HG03439 (cell line): ENCODE data around the gene ADAMTS14.

Experiments
- ATAC-seq: cut with Tn5 transposase; IDR thresholded peaks from one replicate; pipeline ENCODE4 v1.9.1; 2021; ENCODE audit warnings: mild to moderate bottlenecking, moderate library complexity; ENCODE audit not compliant: unreplicated experiment

ADAMTS14 gene

GRCh38 chr10:70692043-70692603, 19.8 kb downstream of the ADAMTS14 start:
- ATAC-seq = no peak

GRCh38 chr10:70693619-70694335, 21.5 kb downstream of the ADAMTS14 start:
- no peak for ATAC-seq

GRCh38 chr10:70694418-70695141, 22.3 kb downstream of the ADAMTS14 start:
- no peak for ATAC-seq

- no peak for ATAC-seq
These were observed 23.1 kb downstream of the ADAMTS14 start for GRCh38 chr10:70695241-70696030.

GRCh38 chr10:70698211-70698610, 25.9 kb downstream of the ADAMTS14 start:
- ATAC-seq = no peak

- no peak for ATAC-seq
These were observed 26.9 kb downstream of the ADAMTS14 start for GRCh38 chr10:70699063-70699658.

DNA sequence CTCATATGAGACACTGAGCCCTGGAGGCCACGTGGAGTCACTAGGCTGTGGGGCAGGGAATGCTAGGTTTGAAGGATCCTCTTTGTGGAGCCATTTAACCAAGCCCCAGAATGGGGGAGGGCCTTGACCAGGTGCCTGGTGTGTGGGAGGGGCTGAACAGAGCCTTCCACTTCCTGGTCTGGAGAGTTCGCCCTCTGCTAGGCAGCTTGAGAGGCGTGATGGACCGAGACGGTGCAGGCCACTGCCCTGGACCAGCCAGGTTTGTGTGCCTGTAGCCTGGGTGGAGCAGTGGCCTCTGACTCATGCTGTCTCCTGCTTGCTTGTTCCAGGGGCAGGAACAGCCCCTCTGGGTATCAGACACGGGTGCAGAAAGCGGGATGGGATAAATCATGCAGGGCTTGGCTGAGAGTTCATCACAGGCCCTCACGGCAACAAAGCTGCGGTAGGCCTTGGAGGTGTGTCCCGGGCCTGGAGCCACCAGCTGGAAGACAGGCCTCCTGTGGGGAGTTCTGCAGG, 27.4 kb downstream of the ADAMTS14 start:
- no peak for ATAC-seq

DNA sequence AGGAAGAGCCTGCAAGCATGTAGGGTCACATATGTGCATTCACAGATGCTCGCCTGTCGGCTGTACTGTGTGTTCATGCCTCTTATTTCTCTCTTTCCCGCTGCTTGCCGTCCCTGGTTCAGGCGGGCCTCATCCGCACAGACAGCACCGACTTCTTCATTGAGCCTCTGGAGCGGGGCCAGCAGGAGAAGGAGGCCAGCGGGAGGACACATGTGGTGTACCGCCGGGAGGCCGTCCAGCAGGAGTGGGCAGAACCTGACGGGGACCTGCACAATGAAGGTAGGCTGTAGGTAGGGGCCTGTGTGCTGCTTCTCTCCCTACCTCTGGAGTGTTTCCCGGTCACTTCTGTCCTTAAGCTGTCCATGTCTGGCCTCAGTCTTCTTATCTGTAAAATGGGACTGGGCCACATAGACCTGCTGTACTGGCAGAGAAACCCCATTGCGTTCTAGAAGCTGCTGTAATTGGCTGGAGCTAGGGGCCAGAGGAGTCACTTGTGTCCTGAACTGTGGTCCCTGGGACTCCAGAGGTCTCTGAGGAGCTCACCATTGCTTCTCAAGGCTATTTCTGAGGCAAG, 30.0 kb downstream of the ADAMTS14 start:
- no peak for ATAC-seq

GRCh38 chr10:70704211-70704610, 31.9 kb downstream of the ADAMTS14 start:
- ATAC-seq = no peak

GRCh38 chr10:70705121-70705861, 33.0 kb downstream of the ADAMTS14 start:
- ATAC-seq = no peak

- ATAC-seq = no peak
These were observed 38.9 kb downstream of the ADAMTS14 start for GRCh38 chr10:70711177-70711576.

- ATAC-seq = no peak
These were observed 39.6 kb downstream of the ADAMTS14 start for GRCh38 chr10:70711911-70712310.

GRCh38 chr10:70714245-70714644, 41.9 kb downstream of the ADAMTS14 start:
- no peak for ATAC-seq

- no peak for ATAC-seq
These were observed 42.6 kb downstream of the ADAMTS14 start for GRCh38 chr10:70714951-70715350.

DNA sequence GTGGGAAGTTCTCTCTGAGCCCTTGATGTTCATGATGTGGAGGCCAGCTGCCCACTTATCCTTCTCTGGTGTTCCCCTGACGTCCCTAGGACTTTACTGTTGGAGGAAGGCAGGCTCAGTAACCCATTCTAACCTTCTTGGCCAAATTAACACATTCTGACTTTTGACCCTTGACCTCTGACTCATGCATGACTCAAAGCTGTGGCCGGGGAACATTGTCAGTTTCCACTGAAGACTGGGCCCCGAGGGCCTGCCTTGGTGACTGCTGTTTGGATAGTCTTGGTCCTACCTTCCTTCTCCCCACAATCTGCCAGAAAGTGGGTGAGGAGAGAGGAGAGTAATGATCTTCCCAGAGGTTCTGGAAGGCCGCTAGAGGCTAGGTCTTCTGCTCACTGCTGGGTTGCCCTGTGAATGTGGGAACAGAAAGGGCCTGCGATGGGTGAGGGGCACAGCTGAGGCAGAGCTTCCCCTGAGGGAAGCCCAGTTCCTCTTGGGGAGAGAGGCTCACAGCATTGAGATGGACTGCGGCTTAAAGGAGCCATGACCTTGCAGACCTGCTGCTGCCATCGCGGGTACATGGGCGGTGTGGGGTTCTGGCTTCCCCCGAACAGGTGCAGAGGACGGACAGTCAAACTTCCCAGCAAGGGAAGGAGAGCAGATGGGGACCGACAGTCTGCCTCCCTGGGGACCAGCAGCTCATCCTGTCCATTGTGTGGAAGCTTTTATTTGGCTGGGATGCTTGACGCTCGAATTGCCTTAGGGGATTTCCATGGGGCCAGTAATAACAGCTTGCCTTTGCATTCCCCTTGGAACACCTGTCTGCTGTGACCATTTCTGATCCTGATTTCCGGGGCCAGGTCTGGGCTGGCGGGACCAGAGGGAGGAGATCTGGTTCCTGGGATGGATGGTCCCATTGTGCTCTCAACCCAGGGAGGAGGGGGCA, 43.8 kb downstream of the ADAMTS14 start:
- no peak for ATAC-seq

DNA sequence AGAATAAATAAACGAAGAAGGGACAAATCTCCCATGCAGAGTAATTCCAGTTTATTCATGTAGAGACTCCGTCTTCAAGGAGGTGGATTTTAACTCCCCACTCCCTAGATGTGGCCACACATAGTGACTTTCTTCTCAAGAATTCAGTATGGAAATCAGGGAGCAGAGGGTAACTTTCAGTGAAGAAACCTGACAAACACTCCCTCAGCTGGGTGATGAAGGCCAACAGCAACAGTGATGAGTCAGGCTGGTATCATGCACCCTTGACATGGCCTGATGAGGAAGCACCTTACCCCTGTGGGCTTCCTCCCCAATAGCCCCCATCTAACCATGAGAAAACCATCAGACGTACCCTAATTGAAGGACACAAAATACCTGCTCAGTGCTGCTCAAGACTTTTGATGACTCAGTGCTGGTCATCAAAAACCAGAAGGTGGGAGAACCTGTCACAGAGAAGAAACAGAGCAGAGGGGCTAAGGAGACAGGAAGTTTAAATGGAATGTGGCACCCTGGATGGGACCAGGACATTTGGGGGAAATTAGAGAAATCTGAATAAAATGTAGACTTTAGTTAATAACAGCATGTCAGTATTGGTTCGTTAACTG, 50.6 kb downstream of the ADAMTS14 start:
- no peak for ATAC-seq

DNA sequence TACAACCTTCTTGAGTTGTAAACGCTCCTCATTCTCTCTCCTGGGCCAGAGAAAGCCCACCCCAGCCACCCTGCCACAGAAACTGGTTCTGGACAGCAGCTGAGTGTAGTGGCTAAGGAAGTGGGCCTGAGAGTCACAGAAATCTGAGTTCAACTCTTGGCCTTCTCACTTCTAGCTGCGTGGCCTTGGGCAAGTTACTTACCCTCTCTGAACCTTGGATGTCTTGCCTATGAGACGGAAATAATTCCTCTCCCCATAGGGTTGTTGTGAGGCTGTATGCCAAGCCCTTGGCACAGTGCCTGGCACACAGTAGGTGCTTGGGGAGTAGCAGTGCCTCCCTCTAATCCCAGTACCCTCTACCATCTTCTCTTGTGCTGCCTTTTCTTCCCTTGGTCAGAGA, 51.5 kb downstream of the ADAMTS14 start:
- ATAC-seq = no peak

- no peak for ATAC-seq
These were observed 54.7 kb downstream of the ADAMTS14 start for GRCh38 chr10:70726909-70727495.
